Measurements from ENCODE around the gene DNAJB11.

DNAJB11 gene

DNA sequence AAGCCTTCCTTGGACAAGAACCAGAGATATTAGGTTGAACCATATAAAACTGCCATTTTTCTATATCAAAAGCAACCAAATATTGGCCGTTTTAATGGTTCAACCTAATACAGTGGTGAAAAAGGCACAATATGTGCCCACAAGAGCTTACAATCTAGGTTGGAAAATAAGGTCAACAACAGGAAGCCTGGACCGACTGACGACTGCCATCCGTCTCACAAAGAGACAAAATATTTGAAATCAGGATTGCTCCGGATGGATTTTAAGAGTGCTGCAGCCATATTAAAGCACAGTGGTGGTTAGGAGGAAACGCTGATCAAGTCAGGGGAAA, 43.7 kb downstream of the DNAJB11 start:
- TF ChIP-seq CTCF (conservative IDR thresholded peaks at IDR 0.05; ENCODE audit: low read depth, low read length), result no peak
- DNase-seq (ENCODE audit: low read depth), result no peak
- H3K4me3 ChIP-seq (ENCODE audit: low read length), result no peak overlapping the region

- TF ChIP-seq CTCF (conservative IDR thresholded peaks at IDR 0.05; ENCODE audit: low read depth, low read length), result peak; percentile 99
- DNase-seq (ENCODE audit: low read depth), result no peak
- no peak overlapping the region for H3K4me3 ChIP-seq (ENCODE audit: low read length)
Measured at GRCh38 chr3:186614597-186615483, 44.3 kb downstream of the DNAJB11 start.

DNA sequence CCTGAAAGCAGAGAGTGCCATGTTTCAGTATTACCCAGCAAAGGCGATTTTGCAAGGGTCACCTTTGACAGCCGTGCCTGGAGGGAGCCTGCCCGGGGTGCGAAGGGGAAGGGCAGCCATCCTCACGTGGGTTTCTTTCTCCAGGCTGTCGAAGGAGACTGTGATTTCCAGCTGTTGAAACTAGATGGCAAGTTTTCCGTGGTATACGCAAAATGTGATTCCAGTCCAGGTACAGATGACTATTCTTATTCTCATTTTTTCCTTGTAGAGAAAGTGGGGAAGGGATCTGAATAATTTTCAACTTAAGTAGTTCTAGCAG, 45.7 kb downstream of the DNAJB11 start:
- no peak overlapping the region for H3K4me3 ChIP-seq (ENCODE audit: low read length)
- TF ChIP-seq CTCF (conservative IDR thresholded peaks at IDR 0.05; ENCODE audit: low read depth, low read length), result no peak
- no peak for DNase-seq (ENCODE audit: low read depth)

DNA sequence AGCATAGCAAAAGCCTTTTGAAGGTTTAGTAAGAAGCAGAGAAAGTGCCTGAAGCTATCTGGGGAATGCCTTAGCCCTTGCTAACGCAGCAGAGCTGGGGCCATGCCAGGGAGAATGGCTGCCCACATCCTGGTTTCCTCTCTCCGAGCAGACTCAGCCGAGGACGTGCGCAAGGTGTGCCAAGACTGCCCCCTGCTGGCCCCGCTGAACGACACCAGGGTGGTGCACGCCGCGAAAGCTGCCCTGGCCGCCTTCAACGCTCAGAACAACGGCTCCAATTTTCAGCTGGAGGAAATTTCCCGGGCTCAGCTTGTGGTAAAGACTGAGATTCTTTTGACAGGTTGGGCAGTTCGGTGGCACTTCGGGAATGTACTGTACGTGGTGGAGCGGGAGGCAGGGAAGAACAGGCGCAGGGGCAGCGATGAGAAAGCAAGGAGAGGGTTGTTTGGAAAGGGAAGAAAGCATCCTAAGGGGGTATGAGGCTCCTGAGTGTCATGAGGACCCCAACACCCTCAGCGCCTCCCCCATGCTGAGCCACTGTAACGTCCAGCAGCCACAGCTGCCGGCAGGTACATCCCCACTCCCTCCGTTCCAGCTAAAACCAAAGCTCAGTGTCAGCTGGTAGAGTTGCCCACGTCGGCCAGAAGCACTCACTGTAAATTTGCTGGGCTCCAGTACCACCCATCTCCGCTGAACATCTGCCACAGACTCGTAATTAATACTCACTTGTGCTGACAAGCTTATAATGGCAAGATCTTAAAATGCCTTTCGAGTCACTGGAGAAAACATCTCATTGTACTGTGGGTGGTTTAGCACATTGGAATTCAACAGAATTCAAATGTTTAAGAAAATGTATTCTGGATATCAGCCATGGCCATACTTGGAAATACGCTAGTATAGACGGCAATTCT, 46.8 kb downstream of the DNAJB11 start:
- peak; percentile 97 for TF ChIP-seq CTCF (conservative IDR thresholded peaks at IDR 0.05; ENCODE audit: low read depth, low read length)
- H3K4me3 ChIP-seq (ENCODE audit: low read length), result peak overlapping the region; percentile 27
- peak; percentile 86 for DNase-seq (ENCODE audit: low read depth)

GRCh38 chr3:186618318-186618938, 47.9 kb downstream of the DNAJB11 start:
- no peak overlapping the region for H3K4me3 ChIP-seq (ENCODE audit: low read length)
- TF ChIP-seq CTCF (conservative IDR thresholded peaks at IDR 0.05; ENCODE audit: low read depth, low read length), result no peak
- no peak for DNase-seq (ENCODE audit: low read depth)

DNA sequence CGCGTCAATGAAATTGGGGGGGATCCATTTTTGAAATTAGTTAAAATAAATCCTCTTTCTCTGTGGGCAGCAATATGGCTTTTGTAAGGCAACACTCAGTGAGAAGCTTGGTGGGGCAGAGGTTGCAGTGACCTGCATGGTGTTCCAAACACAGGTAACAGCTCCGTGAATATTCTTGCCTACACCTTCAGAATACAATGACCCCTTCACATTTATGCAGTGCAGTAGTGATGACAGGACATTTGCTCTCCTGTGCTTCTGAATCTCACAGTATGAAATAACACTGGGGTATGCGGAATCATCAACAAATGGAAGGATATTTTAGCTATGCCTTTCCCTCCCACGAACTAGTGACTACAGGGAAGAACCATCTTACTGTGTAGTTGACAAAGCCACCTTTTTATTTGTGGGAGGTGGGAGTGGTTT, 49.3 kb downstream of the DNAJB11 start:
- H3K4me3 ChIP-seq (ENCODE audit: low read length), result no peak overlapping the region
- no peak for TF ChIP-seq CTCF (conservative IDR thresholded peaks at IDR 0.05; ENCODE audit: low read depth, low read length)
- no peak for DNase-seq (ENCODE audit: low read depth)

Measured in retinal pigment epithelial cell (primary cell).